A549 (cell line): ENCODE measurements around the gene ARHGAP40.

Experiments
- ATOH8 ChIP-seq: fragments of 250-450 bp; sonication (Bioruptor Pico); IDR thresholded peaks from 2 replicates; pipeline ENCODE4 v1.5.0; 2020; ENCODE audit warnings: low read depth, mild to moderate bottlenecking, moderate library complexity
- BHLHE40 ChIP-seq: IDR thresholded peaks from 2 replicates; pipeline ENCODE4 v1.6.1; 2012; ENCODE audit warnings: low read depth, low read length, inconsistent platforms
- CTCF ChIP-seq: fragments of >200 bp; sonication (Bioruptor Twin); formaldehyde crosslinking; IDR thresholded peaks from 3 replicates; pipeline ENCODE4 v1.5.1; 2016
- EP300 ChIP-seq, 2 experiments: fragments of >200 bp; sonication (Bioruptor Twin); formaldehyde crosslinking; IDR thresholded peaks; 2 replicates in 1 of 2; 3 replicates in 1 of 2; pipeline ENCODE4 v1.6.1; 2016 to 2017
- JUNB ChIP-seq: fragments of >200 bp; sonication (Bioruptor Twin); formaldehyde crosslinking; IDR thresholded peaks from 2 replicates; pipeline ENCODE4 v1.6.1; 2016
- NPAS2 ChIP-seq: fragments of 250-450 bp; sonication (Bioruptor Pico); IDR thresholded peaks from 2 replicates; pipeline ENCODE4 v1.8.0; 2022; ENCODE audit warnings: mild to moderate bottlenecking, moderate library complexity, borderline replicate concordance
- POLR2A ChIP-seq: IDR thresholded peaks from 2 replicates; pipeline ENCODE4 v1.6.1; 2012; ENCODE audit warnings: mild to moderate bottlenecking, low read length
- RFX5 ChIP-seq: fragments of 450-650 bp; IDR thresholded peaks from 2 replicates; pipeline ENCODE4 v1.7.1; 2014; ENCODE audit warnings: antibody characterized with exemption, mild to moderate bottlenecking, moderate library complexity
- SREBF2 ChIP-seq: fragments of 450-650 bp; IDR thresholded peaks from 2 replicates; pipeline ENCODE4 v1.6.1; 2014; ENCODE audit warnings: mild to moderate bottlenecking, moderate library complexity
- USF2 ChIP-seq: fragments of 450-650 bp; IDR thresholded peaks from 2 replicates; pipeline ENCODE4 v1.6.1; 2014; ENCODE audit warnings: antibody characterized with exemption

GRCh38 chr20:38630727-38631126, 29.1 kb downstream of the ARHGAP40 start:
- TF ChIP-seq BHLHE40, result no peak
- TF ChIP-seq ATOH8 (CRISPR knock-in tag), result no peak
- no peak for TF ChIP-seq CTCF
- TF ChIP-seq POLR2A, result no peak
- TF ChIP-seq JUNB, result no peak
- no peak for TF ChIP-seq RFX5
- TF ChIP-seq NPAS2 (CRISPR knock-in tag), result no peak
- TF ChIP-seq SREBF2, result no peak
- no peak for TF ChIP-seq USF2
- no peak for TF ChIP-seq EP300 (IDR thresholded peaks at IDR 0.05)
